M059J (cell line): ENCODE data around the gene PLD1. TPM values are rescaled to one million over a fixed set of nuclear protein-coding genes. Genes with fewer than 3 reads are reported as not detected.
"Not testable (repeated sequence)": the region's sequence is repeated elsewhere in the genome, so short reads cannot be mapped to it uniquely, and the experiment has no call there.

ENCODE experiments used
- DNase-seq: peaks from one replicate; pipeline ENCODE4 v3.0.0-alpha.2; 2012; ENCODE audit warnings: low read depth
- total RNA-seq: library from RNA; depleted of rRNA; stranded (reverse); fragments of >200 nt; shearing (Covaris generic); gene quantifications from 2 replicates; pipeline ENCODE4 v1.2.3, GENCODE V29; 2014

The PLD1 gene
- total RNA-seq, 1 experiment from 2014 or later, result 7.8 TPM

- not testable (repeated sequence) for DNase-seq
Observed at GRCh38 chr3:171746320-171747222, 63.7 kb downstream of the PLD1 start.

GRCh38 chr3:171745577-171746319 is 64.5 kb downstream of the PLD1 start:
- DNase-seq, result no peak

GRCh38 chr3:171744158-171744741 is 66.0 kb downstream of the PLD1 start:
- DNase-seq, result no peak

- no peak for DNase-seq
Observed at GRCh38 chr3:171743327-171744157, 66.7 kb downstream of the PLD1 start.

GRCh38 chr3:171741377-171741776 is 68.9 kb downstream of the PLD1 start:
- no peak for DNase-seq

- no peak for DNase-seq
Observed at GRCh38 chr3:171736556-171736955, 73.7 kb downstream of the PLD1 start.

GRCh38 chr3:171733561-171733960 is 76.7 kb downstream of the PLD1 start:
- DNase-seq, result no peak

GRCh38 chr3:171732756-171733155 is 77.5 kb downstream of the PLD1 start:
- DNase-seq, result no peak

GRCh38 chr3:171731691-171732090 is 78.6 kb downstream of the PLD1 start:
- DNase-seq, result no peak

- DNase-seq, result no peak
Observed at GRCh38 chr3:171729452-171730334, 80.6 kb downstream of the PLD1 start.

GRCh38 chr3:171727288-171727687 is 83.0 kb downstream of the PLD1 start:
- no peak for DNase-seq

- no peak for DNase-seq
Observed at GRCh38 chr3:171718493-171719185, 91.6 kb downstream of the PLD1 start.

- no peak for DNase-seq
Observed at GRCh38 chr3:171715155-171715554, 95.1 kb downstream of the PLD1 start.

- DNase-seq, result peak; percentile 89
Observed at GRCh38 chr3:171712171-171712938, 97.9 kb downstream of the PLD1 start.

GRCh38 chr3:171711461-171712170 is 98.7 kb downstream of the PLD1 start:
- peak; percentile 50 for DNase-seq

- DNase-seq, result no peak
Observed at GRCh38 chr3:171710359-171710758, 99.9 kb downstream of the PLD1 start.

GRCh38 chr3:171704814-171705213 is 105.5 kb downstream of the PLD1 start:
- no peak for DNase-seq

GRCh38 chr3:171704002-171704401 is 106.3 kb downstream of the PLD1 start:
- peak; percentile 59 for DNase-seq

- DNase-seq, result no peak
Observed at GRCh38 chr3:171703144-171703543, 107.1 kb downstream of the PLD1 start.
